GM12878 (cell line): ENCODE data around the gene C20orf144.

Experiments used
- CTCF ChIP-seq, 3 experiments: IDR thresholded peaks in 2 of 3; conservative IDR thresholded peaks in 1 of 3; 2 replicates each; pipeline ENCODE4 v1.5.1; 2011; ENCODE audit warnings: low read depth in 3 of 3, low read length in 3 of 3, mild to moderate bottlenecking in 3 of 3, control low read depth in 2 of 3, moderate library complexity in 2 of 3, inconsistent platforms in 1 of 3, mixed read lengths in 1 of 3; ENCODE audit not compliant: control insufficient read depth in 2 of 3, insufficient read depth in 1 of 3; ENCODE audit errors: extremely low read depth in 1 of 3
- NRF1 ChIP-seq: conservative IDR thresholded peaks from 2 replicates; pipeline ENCODE4 v1.6.1; 2011; ENCODE audit warnings: mild to moderate bottlenecking, low read depth, low read length, improper control_type of control experiment
- SREBF1 ChIP-seq: IDR thresholded peaks from 2 replicates; pipeline ENCODE4 v1.6.1; 2012; ENCODE audit warnings: mild to moderate bottlenecking, low read length
- TCF7 ChIP-seq: IDR thresholded peaks from 2 replicates; pipeline ENCODE4 v1.6.1; 2014; ENCODE audit warnings: antibody characterized with exemption, borderline replicate concordance
- TF ChIP-seq, protein P1 (sequence below): IDR thresholded peaks from 2 replicates; pipeline ENCODE4 v1.6.1; 2012; ENCODE audit warnings: improper control_type of control experiment, low read depth, low read length; ENCODE audit not compliant: insufficient replicate concordance
- TF ChIP-seq, protein P2 (sequence below): fragments of 450-650 bp; IDR thresholded peaks from 2 replicates; pipeline ENCODE4 v1.6.1; 2017; ENCODE audit warnings: mild to moderate bottlenecking, low read depth, inconsistent platforms; ENCODE audit not compliant: poor library complexity, severe bottlenecking
- TF ChIP-seq, protein P3 (sequence below): IDR thresholded peaks from 2 replicates; pipeline ENCODE4 v1.6.1; 2012; ENCODE audit warnings: low read depth, low read length, improper control_type of control experiment

DNA sequence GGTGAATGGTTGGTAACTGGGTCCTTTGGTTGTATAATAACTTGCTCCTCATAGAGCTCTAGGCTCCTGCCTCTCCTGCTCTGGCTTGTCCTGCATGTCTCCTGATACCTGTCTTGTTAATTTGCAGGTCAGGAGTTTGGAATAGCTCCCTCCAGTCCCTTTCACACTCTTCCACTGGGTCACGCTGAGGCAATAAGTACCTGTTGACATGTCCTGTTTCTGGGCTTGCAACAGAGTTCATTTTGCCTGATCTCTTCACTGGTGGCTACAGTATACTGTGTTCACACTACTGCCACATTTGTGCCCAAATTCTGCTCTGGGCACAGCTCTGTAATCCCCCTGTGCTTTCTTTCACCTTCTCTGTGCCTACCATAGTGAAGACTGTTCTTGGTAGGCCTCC lies 25.4 kb upstream of the C20orf144 start:
- TF ChIP-seq, protein P1, sequence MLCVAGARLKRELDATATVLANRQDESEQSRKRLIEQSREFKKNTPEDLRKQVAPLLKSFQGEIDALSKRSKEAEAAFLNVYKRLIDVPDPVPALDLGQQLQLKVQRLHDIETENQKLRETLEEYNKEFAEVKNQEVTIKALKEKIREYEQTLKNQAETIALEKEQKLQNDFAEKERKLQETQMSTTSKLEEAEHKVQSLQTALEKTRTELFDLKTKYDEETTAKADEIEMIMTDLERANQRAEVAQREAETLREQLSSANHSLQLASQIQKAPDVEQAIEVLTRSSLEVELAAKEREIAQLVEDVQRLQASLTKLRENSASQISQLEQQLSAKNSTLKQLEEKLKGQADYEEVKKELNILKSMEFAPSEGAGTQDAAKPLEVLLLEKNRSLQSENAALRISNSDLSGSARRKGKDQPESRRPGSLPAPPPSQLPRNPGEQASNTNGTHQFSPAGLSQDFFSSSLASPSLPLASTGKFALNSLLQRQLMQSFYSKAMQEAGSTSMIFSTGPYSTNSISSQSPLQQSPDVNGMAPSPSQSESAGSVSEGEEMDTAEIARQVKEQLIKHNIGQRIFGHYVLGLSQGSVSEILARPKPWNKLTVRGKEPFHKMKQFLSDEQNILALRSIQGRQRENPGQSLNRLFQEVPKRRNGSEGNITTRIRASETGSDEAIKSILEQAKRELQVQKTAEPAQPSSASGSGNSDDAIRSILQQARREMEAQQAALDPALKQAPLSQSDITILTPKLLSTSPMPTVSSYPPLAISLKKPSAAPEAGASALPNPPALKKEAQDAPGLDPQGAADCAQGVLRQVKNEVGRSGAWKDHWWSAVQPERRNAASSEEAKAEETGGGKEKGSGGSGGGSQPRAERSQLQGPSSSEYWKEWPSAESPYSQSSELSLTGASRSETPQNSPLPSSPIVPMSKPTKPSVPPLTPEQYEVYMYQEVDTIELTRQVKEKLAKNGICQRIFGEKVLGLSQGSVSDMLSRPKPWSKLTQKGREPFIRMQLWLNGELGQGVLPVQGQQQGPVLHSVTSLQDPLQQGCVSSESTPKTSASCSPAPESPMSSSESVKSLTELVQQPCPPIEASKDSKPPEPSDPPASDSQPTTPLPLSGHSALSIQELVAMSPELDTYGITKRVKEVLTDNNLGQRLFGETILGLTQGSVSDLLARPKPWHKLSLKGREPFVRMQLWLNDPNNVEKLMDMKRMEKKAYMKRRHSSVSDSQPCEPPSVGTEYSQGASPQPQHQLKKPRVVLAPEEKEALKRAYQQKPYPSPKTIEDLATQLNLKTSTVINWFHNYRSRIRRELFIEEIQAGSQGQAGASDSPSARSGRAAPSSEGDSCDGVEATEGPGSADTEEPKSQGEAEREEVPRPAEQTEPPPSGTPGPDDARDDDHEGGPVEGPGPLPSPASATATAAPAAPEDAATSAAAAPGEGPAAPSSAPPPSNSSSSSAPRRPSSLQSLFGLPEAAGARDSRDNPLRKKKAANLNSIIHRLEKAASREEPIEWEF, result no peak
- no peak for TF ChIP-seq CTCF (IDR thresholded peaks at IDR 0.05 in 2 of 3, conservative IDR thresholded peaks at IDR 0.05 in 1 of 3; ENCODE audit: control insufficient read depth in 2 of 3, extremely low read depth in 1 of 3, insufficient read depth in 1 of 3, low read depth in 3 of 3, low read length in 3 of 3)
- TF ChIP-seq, protein P2, sequence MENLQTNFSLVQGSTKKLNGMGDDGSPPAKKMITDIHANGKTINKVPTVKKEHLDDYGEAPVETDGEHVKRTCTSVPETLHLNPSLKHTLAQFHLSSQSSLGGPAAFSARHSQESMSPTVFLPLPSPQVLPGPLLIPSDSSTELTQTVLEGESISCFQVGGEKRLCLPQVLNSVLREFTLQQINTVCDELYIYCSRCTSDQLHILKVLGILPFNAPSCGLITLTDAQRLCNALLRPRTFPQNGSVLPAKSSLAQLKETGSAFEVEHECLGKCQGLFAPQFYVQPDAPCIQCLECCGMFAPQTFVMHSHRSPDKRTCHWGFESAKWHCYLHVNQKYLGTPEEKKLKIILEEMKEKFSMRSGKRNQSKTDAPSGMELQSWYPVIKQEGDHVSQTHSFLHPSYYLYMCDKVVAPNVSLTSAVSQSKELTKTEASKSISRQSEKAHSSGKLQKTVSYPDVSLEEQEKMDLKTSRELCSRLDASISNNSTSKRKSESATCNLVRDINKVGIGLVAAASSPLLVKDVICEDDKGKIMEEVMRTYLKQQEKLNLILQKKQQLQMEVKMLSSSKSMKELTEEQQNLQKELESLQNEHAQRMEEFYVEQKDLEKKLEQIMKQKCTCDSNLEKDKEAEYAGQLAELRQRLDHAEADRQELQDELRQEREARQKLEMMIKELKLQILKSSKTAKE, result no peak
- TF ChIP-seq, protein P3, sequence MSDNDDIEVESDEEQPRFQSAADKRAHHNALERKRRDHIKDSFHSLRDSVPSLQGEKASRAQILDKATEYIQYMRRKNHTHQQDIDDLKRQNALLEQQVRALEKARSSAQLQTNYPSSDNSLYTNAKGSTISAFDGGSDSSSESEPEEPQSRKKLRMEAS, result no peak
- no peak for TF ChIP-seq NRF1
- no peak for TF ChIP-seq SREBF1
- no peak for TF ChIP-seq TCF7
